GM20000 (cell line): ENCODE results near the gene MRPL4.
"Not testable (repeated sequence)": the region's sequence is repeated elsewhere in the genome, so short reads cannot be mapped to it uniquely, and the experiment has no call there.

Source experiments
- DNase-seq: peaks from one replicate; pipeline ENCODE4 v3.0.0; 2012; ENCODE audit warnings: low spot score
- CTCF ChIP-seq: IDR thresholded peaks from 2 replicates; pipeline ENCODE4 v1.5.1; 2012; ENCODE audit warnings: mild to moderate bottlenecking, control low read depth; ENCODE audit errors: extremely low read depth, missing control alignments

Gene MRPL4

GRCh38 chr19:10278935-10279334, 26.9 kb downstream of the MRPL4 start:
- no peak for TF ChIP-seq CTCF
- DNase-seq = no peak

DNA sequence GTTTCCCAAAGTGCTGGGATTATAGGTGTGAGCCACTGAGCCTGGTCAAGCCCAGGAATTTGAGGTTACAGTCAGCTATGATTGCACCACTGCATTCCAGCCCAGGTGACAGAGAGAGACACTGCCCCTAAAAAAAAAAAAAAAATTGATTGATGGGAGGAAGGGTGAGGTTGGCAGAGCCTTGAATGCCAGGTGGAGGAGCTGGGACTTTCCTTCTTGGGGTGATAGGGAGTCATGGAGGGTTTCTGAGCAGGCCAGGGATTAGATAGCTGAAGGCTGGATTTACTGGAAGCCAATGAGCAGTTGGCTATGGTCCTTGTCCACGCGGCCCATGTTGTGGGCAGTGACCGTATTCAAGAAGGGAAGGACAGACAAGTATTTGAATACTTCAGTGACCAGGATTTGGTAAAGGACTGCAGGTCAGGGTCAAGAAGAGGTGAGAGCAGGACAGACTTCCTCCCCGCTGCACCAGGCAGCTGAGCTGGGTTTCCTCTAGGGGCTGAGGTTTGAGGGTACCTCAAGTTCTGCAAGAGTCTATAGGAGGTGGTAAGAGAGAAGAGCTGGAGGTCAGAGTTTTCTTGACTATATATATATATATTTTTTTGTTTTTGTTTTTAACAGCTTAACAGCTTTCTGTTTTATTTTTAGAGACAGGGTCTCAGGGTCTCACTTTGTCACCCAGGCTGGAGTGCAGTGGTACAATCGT, 27.9 kb downstream of the MRPL4 start:
- TF ChIP-seq CTCF = no peak
- DNase-seq = no peak

GRCh38 chr19:10282043-10282442, 30.0 kb downstream of the MRPL4 start:
- not testable (repeated sequence) for DNase-seq

GRCh38 chr19:10283301-10284064, 31.5 kb downstream of the MRPL4 start:
- no peak for TF ChIP-seq CTCF
- no peak for DNase-seq

DNA sequence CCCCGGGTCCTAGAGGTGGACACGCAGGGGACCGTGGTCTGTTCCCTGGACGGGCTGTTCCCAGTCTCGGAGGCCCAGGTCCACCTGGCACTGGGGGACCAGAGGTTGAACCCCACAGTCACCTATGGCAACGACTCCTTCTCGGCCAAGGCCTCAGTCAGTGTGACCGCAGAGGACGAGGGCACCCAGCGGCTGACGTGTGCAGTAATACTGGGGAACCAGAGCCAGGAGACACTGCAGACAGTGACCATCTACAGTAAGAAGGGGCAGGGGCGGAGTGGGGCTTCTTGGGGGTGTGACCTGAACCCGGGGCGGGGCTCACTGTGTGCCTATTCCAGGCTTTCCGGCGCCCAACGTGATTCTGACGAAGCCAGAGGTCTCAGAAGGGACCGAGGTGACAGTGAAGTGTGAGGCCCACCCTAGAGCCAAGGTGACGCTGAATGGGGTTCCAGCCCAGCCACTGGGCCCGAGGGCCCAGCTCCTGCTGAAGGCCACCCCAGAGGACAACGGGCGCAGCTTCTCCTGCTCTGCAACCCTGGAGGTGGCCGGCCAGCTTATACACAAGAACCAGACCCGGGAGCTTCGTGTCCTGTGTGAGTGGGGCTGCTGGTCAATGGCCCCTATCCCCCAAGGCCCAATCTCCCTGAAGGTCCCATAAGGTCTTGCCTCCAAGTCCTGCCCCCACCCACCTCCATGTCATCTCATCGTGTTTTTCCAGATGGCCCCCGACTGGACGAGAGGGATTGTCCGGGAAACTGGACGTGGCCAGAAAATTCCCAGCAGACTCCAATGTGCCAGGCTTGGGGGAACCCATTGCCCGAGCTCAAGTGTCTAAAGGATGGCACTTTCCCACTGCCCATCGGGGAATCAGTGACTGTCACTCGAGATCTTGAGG, 32.3 kb downstream of the MRPL4 start:
- no peak for DNase-seq
- no peak for TF ChIP-seq CTCF

DNA sequence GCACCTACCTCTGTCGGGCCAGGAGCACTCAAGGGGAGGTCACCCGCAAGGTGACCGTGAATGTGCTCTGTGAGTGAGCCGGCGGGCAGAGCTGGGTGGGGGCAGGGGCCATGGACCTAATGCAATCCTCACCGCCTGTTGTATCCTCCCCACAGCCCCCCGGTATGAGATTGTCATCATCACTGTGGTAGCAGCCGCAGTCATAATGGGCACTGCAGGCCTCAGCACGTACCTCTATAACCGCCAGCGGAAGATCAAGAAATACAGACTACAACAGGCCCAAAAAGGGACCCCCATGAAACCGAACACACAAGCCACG, 32.9 kb downstream of the MRPL4 start:
- DNase-seq = no peak
- TF ChIP-seq CTCF = no peak

GRCh38 chr19:10285393-10285792, 33.4 kb downstream of the MRPL4 start:
- DNase-seq = no peak
- no peak for TF ChIP-seq CTCF
